ENCODE results near the gene SH2D4B.

Gene SH2D4B

GRCh38 chr10:80567292-80567691, 29.6 kb downstream of the SH2D4B start:
- Histone ChIP-seq H3K4me3 (ENCODE audit: low read length) (no peak overlapping the region), H3K4me1 (ENCODE audit: insufficient read depth, low read length) (no peaks in the 10 kb centered on the region), H3K9me3 (ENCODE audit: insufficient read depth, low read depth, low read length) (no peaks in the 10 kb centered on the region), H3K36me3 (ENCODE audit: insufficient read depth, low read depth, low read length) (no peaks in the 10 kb centered on the region), H3K27me3 (ENCODE audit: insufficient read depth, low read length) (no peaks in the 10 kb centered on the region), H3K27ac (ENCODE audit: low read length) (no peak overlapping the region), H3K9ac (ENCODE audit: low read depth, low read length) (no peak overlapping the region)

DNA sequence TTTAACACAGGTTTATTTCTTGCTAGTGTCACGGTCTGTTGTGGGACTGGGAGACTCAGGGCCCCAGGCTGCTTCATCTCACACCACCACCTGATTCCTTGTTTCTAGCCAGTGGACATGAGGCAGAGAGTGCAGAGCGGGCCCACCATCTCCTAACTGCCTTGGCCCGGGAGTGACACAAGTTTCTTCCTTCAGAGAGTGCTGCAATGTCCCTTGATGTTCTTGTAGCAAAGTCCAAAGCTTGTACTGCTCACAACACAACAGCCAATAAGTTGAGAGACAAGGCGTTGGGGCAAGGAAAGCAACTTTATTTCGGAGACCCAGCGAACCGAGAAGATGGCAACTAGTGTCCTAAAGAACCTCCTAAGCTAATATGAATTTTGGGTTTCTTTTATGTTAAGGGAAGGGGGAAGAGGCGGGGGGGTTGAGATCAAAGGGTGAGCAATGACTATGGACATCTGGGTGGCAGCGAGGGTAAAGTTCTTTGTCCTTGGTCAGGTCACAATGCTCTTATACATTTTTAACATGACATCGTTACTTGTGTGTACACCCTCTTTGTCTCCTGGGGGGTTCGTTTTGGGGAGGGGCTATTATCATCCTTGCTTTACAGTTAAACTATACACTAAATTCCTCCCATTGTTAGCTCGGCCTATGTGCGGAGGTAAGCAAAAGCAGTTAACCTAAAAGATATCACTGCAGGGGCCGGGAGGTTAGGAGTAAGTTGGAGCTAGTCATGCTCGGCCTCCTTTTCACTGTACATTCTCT, 31.6 kb downstream of the SH2D4B start:
- Histone ChIP-seq H3K9ac (ENCODE audit: low read depth, low read length) (no peak overlapping the region), H3K27ac (ENCODE audit: low read length) (no peak overlapping the region), H3K36me3 (ENCODE audit: insufficient read depth, low read depth, low read length) (no peaks in the 10 kb centered on the region), H3K4me3 (ENCODE audit: low read length) (no peak overlapping the region), H3K4me1 (ENCODE audit: insufficient read depth, low read length) (no peaks in the 10 kb centered on the region), H3K9me3 (ENCODE audit: insufficient read depth, low read depth, low read length) (no peaks in the 10 kb centered on the region), H3K27me3 (ENCODE audit: insufficient read depth, low read length) (no peaks in the 10 kb centered on the region)

DNA sequence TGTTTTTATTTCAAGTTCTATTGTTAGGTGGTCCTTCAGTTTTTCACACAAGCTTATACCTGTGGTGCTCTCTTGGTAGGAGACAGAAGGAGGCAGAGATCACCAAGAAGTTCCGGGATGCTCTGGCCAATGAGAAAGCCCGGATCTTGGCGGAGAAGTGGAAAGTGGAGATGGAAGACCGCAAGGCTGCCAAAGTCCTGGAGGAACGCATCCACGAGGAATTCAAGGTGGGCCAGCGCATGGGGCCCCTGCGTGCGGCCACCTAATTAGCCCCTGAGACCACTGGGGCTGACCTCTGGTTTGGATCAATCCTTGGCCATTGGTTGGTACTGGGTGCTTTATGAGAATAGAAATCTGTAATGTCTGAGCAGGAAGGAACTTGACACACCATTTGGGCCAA, 33.6 kb downstream of the SH2D4B start:
- H3K4me3 ChIP-seq (ENCODE audit: low read length) = no peak overlapping the region
- H3K36me3 ChIP-seq (ENCODE audit: insufficient read depth, low read depth, low read length) = no peaks in the 10 kb centered on the region
- no peaks in the 10 kb centered on the region for H3K9me3 ChIP-seq (ENCODE audit: insufficient read depth, low read depth, low read length)
- no peaks in the 10 kb centered on the region for H3K4me1 ChIP-seq (ENCODE audit: insufficient read depth, low read length)
- no peak overlapping the region for H3K27ac ChIP-seq (ENCODE audit: low read length)
- no peaks in the 10 kb centered on the region for H3K27me3 ChIP-seq (ENCODE audit: insufficient read depth, low read length)
- no peak overlapping the region for H3K9ac ChIP-seq (ENCODE audit: low read depth, low read length)

GRCh38 chr10:80579181-80579763, 41.6 kb downstream of the SH2D4B start:
- no peak overlapping the region for H3K9ac ChIP-seq (ENCODE audit: low read depth, low read length)
- H3K4me3 ChIP-seq (ENCODE audit: low read length) = no peak overlapping the region
- H3K4me1 ChIP-seq (ENCODE audit: insufficient read depth, low read length) = no peaks in the 10 kb centered on the region
- no peaks in the 10 kb centered on the region for H3K27me3 ChIP-seq (ENCODE audit: insufficient read depth, low read length)
- no peaks in the 10 kb centered on the region for H3K9me3 ChIP-seq (ENCODE audit: insufficient read depth, low read depth, low read length)
- H3K27ac ChIP-seq (ENCODE audit: low read length) = no peak overlapping the region
- H3K36me3 ChIP-seq (ENCODE audit: insufficient read depth, low read depth, low read length) = no peaks in the 10 kb centered on the region

DNA sequence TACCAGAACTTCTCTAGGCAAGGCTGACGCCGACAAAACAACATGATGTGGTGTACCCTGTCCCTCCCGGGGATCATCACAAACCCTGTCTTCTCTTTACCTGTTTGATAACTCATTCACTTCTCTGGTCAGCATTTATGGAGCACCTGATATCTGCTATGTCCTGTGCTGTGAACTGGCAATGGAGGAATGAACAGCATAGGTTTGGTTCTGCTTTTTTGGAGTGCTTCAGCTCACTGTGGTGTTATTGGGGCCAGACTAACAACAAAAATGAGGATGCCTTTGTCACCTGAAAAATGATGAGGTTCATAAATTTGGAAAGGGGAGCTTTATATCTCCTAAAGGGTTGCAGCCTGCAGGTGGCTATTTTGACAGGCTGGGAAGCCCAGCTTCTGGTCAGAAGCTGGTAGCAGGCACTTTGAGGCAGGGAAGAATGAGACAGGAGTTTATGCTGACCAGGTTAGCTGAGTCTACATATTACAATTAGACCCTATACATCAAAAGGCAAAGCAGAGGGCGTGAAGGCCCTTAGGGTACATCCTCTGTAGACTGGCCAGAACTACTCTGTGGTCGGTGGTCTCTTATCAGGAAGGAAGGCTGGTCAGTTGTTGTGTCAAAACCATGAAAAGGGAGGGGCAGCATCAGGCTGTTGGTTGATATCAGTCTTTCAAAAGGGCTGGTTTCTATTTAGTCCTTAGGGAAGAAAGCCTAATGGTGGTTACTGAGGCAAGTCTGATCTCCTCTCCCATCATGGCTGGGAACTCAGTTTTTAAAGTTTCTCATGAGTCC, 42.3 kb downstream of the SH2D4B start:
- Histone ChIP-seq H3K27me3 (ENCODE audit: insufficient read depth, low read length) (no peaks in the 10 kb centered on the region), H3K27ac (ENCODE audit: low read length) (no peak overlapping the region), H3K4me3 (ENCODE audit: low read length) (no peak overlapping the region), H3K36me3 (ENCODE audit: insufficient read depth, low read depth, low read length) (no peaks in the 10 kb centered on the region), H3K9me3 (ENCODE audit: insufficient read depth, low read depth, low read length) (no peaks in the 10 kb centered on the region), H3K9ac (ENCODE audit: low read depth, low read length) (no peak overlapping the region), H3K4me1 (ENCODE audit: insufficient read depth, low read length) (no peaks in the 10 kb centered on the region)

DNA sequence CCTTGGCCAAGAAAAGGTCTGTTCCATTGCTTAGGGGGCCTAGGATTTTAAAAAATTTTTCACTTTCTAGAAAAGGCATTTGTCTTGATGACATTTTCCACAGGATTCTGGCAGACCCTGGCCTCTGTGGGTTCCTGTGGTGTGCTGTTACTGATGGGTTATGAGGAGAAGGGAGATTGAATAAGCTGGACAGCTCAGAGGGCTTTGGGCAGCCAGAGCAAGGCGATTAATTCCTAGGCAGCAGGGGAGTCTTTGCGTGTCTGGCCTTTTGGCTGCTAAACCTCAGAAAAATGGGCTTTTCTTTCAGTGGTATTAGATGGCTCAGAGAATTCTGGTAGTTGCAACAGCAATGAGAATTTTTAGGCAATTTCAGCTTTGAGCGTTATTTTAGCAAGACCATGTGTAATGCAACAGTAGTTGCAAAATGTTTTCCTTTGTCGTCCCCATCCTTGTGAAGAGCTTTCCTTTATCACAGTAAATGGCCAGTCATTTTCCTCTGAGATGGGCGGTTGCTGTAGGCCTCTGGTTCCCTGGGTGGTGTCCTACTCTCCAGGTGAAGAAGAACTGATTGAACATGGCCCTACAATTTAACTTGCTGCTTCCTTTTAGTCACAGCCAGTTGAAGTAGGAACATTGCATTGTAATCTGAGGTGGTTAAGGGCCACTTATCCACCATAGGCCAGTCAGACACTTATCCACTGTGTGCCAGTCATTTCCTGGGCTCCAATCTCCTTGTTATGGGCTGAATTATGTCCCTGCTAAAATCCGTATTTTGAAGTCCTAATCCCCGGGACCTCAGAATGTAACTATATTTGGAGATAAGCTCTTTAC, 43.2 kb downstream of the SH2D4B start:
- no peak overlapping the region for H3K4me3 ChIP-seq (ENCODE audit: low read length)
- no peak overlapping the region for H3K9ac ChIP-seq (ENCODE audit: low read depth, low read length)
- H3K27ac ChIP-seq (ENCODE audit: low read length) = no peak overlapping the region
- no peaks in the 10 kb centered on the region for H3K4me1 ChIP-seq (ENCODE audit: insufficient read depth, low read length)
- H3K27me3 ChIP-seq (ENCODE audit: insufficient read depth, low read length) = no peaks in the 10 kb centered on the region
- H3K36me3 ChIP-seq (ENCODE audit: insufficient read depth, low read depth, low read length) = no peaks in the 10 kb centered on the region
- H3K9me3 ChIP-seq (ENCODE audit: insufficient read depth, low read depth, low read length) = no peaks in the 10 kb centered on the region

DNA sequence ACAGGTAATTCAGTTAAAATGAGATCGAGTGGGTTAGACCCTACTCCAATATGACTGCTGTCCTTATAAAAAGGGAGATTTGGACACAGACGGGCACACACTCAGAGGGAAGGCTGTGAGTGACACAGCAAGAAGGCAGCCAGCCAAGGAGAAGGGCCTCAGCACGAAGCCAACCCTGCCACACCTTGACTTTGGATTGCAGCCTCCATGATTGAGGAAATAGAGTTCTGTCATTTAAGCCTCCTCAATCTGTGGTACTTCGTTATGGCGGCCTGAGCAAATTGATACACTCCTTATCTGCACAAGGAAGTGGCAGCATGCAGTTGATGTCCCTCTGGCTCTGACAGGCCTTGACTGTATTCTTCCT, 43.8 kb downstream of the SH2D4B start:
- no peaks in the 10 kb centered on the region for H3K4me1 ChIP-seq (ENCODE audit: insufficient read depth, low read length)
- no peak overlapping the region for H3K4me3 ChIP-seq (ENCODE audit: low read length)
- no peaks in the 10 kb centered on the region for H3K27me3 ChIP-seq (ENCODE audit: insufficient read depth, low read length)

DNA sequence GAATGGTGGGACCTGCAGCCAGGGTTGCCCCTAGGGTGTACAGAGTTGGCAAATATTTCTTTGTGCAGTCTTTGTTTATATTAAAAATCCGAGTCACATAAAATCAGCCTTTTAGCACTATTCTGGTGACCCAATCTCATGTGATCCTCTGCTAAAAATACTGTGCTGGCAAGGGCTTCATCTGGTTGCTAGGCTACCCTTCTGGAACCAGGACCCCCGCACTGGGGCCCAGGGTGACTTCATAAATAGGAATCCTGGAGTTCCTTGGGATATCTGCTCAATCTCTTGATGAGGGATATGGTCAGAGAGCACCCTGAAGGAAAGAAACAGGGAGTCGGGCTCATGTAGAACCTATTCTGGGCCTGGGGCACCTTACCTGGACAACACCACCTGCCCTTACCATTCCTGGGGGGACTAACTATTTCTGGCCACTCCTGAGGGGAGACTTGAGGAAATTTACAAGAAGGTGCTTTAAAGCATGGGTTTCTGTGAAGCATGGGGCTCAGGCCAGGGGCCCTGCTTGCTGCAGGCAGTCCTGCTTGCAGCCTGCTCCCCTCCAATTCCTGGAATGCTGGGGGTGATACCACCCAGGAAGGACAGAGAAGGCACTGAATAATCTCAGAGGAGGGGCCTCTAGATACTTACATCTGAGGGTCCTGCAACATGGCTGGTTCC, 44.7 kb downstream of the SH2D4B start:
- no peak overlapping the region for H3K9ac ChIP-seq (ENCODE audit: low read depth, low read length)
- no peaks in the 10 kb centered on the region for H3K4me1 ChIP-seq (ENCODE audit: insufficient read depth, low read length)
- H3K27ac ChIP-seq (ENCODE audit: low read length) = no peak overlapping the region
- H3K27me3 ChIP-seq (ENCODE audit: insufficient read depth, low read length) = no peaks in the 10 kb centered on the region
- no peaks in the 10 kb centered on the region for H3K9me3 ChIP-seq (ENCODE audit: insufficient read depth, low read depth, low read length)
- H3K36me3 ChIP-seq (ENCODE audit: insufficient read depth, low read depth, low read length) = no peaks in the 10 kb centered on the region
- H3K4me3 ChIP-seq (ENCODE audit: low read length) = no peak overlapping the region

More for the DNA sequence above, 43.8 kb downstream of the SH2D4B start:
- no peaks in the 10 kb centered on the region for H3K36me3 ChIP-seq (ENCODE audit: insufficient read depth, low read depth, low read length)
- no peaks in the 10 kb centered on the region for H3K9me3 ChIP-seq (ENCODE audit: insufficient read depth, low read depth, low read length)
- no peak overlapping the region for H3K9ac ChIP-seq (ENCODE audit: low read depth, low read length)
- H3K27ac ChIP-seq (ENCODE audit: low read length) = no peak overlapping the region

DNA sequence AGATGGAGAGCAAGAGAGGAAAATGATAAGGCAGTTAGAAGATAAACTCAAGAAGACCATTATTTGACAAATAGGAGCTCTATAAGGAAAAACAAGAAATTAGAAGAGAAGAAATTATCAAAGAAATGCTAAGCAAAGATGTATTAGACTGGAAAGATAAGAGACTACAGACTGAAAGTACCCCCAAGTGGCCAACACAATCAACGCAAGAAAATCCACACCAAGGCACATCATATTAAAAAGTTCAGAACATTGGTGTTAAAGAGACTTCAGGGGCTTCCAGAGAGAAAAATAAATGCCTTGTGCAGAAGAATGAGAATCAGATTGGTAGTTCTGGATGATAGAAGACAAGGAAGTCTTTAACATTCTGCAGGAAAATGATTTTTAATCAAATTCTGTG, 46.0 kb downstream of the SH2D4B start:
- H3K4me1 ChIP-seq (ENCODE audit: insufficient read depth, low read length) = no peaks in the 10 kb centered on the region
- no peaks in the 10 kb centered on the region for H3K36me3 ChIP-seq (ENCODE audit: insufficient read depth, low read depth, low read length)
- H3K27ac ChIP-seq (ENCODE audit: low read length) = no peak overlapping the region

GRCh38 chr10:80585812-80586211, 48.1 kb downstream of the SH2D4B start:
- H3K9me3 ChIP-seq (ENCODE audit: insufficient read depth, low read depth, low read length) = no peaks in the 10 kb centered on the region
- no peak overlapping the region for H3K4me3 ChIP-seq (ENCODE audit: low read length)
- no peak overlapping the region for H3K27ac ChIP-seq (ENCODE audit: low read length)
- H3K4me1 ChIP-seq (ENCODE audit: insufficient read depth, low read length) = no peaks in the 10 kb centered on the region
- H3K27me3 ChIP-seq (ENCODE audit: insufficient read depth, low read length) = no peaks in the 10 kb centered on the region
- H3K9ac ChIP-seq (ENCODE audit: low read depth, low read length) = no peak overlapping the region
- no peaks in the 10 kb centered on the region for H3K36me3 ChIP-seq (ENCODE audit: insufficient read depth, low read depth, low read length)

More for the DNA sequence above, 46.0 kb downstream of the SH2D4B start:
- Histone ChIP-seq H3K27me3 (ENCODE audit: insufficient read depth, low read length) (no peaks in the 10 kb centered on the region), H3K9me3 (ENCODE audit: insufficient read depth, low read depth, low read length) (no peaks in the 10 kb centered on the region), H3K9ac (ENCODE audit: low read depth, low read length) (no peak overlapping the region), H3K4me3 (ENCODE audit: low read length) (no peak overlapping the region)

DNA sequence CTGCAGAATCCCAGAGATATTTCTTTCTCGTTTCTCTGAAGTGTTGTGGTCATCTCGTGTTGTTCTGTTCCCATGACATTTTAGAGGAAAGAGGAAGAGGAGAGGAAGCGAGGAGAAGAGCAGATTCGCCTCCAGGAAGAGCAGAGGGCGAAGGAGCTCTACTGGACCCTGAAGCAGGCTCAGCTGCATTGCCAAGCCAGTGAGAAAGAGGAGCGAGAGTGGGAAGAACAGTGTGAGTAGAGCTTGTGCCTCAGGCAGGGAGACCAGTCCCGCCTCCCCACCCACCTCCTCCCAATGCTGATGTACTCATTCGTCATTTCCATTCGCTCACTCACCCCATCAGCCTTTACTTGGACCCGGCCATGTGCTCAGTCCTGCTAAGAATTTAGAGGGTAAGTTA, 50.8 kb downstream of the SH2D4B start:
- H3K9ac ChIP-seq (ENCODE audit: low read depth, low read length) = no peak overlapping the region
- H3K36me3 ChIP-seq (ENCODE audit: insufficient read depth, low read depth, low read length) = no peaks in the 10 kb centered on the region
- H3K27me3 ChIP-seq (ENCODE audit: insufficient read depth, low read length) = no peaks in the 10 kb centered on the region
- no peak overlapping the region for H3K4me3 ChIP-seq (ENCODE audit: low read length)
- H3K4me1 ChIP-seq (ENCODE audit: insufficient read depth, low read length) = no peaks in the 10 kb centered on the region
- no peak overlapping the region for H3K27ac ChIP-seq (ENCODE audit: low read length)
- H3K9me3 ChIP-seq (ENCODE audit: insufficient read depth, low read depth, low read length) = no peaks in the 10 kb centered on the region

Measured in iPS-20b (cell line).